ENCODE results near the gene CTPS1. TPM values are rescaled to one million over a fixed set of nuclear protein-coding genes. Genes with fewer than 3 reads are reported as not detected.

Gene CTPS1
- total RNA-seq, 1 donor from 2014 or later = 31.2 TPM

DNA sequence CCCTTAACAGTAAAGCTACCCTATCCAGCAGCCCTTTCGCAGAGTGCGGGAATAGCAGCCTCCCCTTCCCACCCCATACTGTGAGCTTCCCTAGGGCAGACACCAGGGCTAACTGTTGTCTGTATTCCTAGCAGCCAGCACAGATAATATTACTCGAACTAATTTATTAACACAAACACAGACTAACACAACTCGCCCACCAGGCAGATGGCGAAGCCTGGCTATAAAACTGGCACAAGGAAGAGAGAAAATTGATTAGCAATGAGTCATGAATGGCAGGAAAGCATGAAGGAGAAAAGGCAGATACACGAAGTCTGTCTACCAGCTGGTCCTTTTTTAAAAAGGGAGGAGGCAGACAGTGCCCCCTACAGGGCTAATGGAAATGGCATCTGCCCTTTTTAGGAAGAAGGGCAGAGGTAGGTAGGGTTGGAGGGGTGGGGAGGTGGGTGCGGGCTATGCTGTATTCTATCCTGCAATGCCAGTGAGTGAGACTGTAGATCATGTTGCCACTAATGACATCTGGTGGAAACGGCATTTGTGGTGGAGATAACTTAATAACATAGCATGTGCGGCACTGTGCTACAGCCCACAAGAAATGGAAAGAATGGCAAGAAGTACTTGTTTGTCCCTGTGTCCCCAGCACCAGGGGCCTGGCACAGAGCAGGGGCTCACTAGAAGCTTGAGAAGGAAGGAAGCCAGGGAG, 30.6 kb upstream of the CTPS1 start:
- Histone ChIP-seq H3K36me3 (no peaks in the 10 kb centered on the region), H3K4me1 (no peaks in the 10 kb centered on the region), H3K4me3 (no peak overlapping the region), H3K9me3 (no peaks in the 10 kb centered on the region), H3K27ac (no peak overlapping the region), H3K27me3 (no peaks in the 10 kb centered on the region)
- intact Hi-C loops (cut with DNase I) = loop anchor here (5.0 kb wide), 1 partner anchor 87 kb away; the partner anchor contains the start of gene CITED4
- TF ChIP-seq POLR2A (IDR thresholded peaks at IDR 0.05) (no peak), POLR2AphosphoS5 (IDR thresholded peaks at IDR 0.05; ENCODE audit: insufficient read depth in 1 of 2, low read depth in 1 of 2) (no peak)
- TF ChIP-seq, protein P1, sequence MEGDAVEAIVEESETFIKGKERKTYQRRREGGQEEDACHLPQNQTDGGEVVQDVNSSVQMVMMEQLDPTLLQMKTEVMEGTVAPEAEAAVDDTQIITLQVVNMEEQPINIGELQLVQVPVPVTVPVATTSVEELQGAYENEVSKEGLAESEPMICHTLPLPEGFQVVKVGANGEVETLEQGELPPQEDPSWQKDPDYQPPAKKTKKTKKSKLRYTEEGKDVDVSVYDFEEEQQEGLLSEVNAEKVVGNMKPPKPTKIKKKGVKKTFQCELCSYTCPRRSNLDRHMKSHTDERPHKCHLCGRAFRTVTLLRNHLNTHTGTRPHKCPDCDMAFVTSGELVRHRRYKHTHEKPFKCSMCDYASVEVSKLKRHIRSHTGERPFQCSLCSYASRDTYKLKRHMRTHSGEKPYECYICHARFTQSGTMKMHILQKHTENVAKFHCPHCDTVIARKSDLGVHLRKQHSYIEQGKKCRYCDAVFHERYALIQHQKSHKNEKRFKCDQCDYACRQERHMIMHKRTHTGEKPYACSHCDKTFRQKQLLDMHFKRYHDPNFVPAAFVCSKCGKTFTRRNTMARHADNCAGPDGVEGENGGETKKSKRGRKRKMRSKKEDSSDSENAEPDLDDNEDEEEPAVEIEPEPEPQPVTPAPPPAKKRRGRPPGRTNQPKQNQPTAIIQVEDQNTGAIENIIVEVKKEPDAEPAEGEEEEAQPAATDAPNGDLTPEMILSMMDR (IDR thresholded peaks at IDR 0.05) = no peak
- DNase-seq (ENCODE audit: extremely low spot score in 2 of 2) = no peak

DNA sequence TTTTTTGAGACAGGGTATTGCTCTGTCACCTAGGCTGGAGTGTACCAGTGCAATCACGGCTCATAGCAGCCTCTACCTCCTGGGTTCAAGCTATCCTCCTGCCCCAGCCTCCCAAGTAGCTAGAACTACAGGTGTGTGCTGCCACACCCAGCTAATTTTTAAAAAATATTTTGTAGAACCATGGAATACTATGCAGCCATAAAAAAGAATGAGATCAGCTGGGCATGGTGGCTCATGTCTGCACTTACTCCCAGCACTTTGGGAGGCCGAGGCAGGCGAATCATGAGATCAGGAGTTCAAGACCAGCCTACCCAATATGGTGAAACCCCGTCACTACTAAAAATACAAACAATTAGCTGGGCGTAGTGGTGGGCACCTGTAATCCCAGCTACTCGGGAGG, 29.9 kb upstream of the CTPS1 start:
- DNase-seq (ENCODE audit: extremely low spot score in 2 of 2) = no peak
- intact Hi-C loops (cut with DNase I) = loop anchor here (5.0 kb wide), 1 partner anchor 87 kb away; the partner anchor contains the start of gene CITED4
- TF ChIP-seq, protein P1 (IDR thresholded peaks at IDR 0.05) = no peak
- TF ChIP-seq POLR2A (IDR thresholded peaks at IDR 0.05) = no peak
- TF ChIP-seq POLR2AphosphoS5 (IDR thresholded peaks at IDR 0.05; ENCODE audit: insufficient read depth in 1 of 2, low read depth in 1 of 2) = no peak
- Histone ChIP-seq H3K9me3 (no peaks in the 10 kb centered on the region), H3K4me3 (no peak overlapping the region), H3K27ac (no peak overlapping the region), H3K27me3 (no peaks in the 10 kb centered on the region), H3K36me3 (no peaks in the 10 kb centered on the region), H3K4me1 (no peaks in the 10 kb centered on the region)

DNA sequence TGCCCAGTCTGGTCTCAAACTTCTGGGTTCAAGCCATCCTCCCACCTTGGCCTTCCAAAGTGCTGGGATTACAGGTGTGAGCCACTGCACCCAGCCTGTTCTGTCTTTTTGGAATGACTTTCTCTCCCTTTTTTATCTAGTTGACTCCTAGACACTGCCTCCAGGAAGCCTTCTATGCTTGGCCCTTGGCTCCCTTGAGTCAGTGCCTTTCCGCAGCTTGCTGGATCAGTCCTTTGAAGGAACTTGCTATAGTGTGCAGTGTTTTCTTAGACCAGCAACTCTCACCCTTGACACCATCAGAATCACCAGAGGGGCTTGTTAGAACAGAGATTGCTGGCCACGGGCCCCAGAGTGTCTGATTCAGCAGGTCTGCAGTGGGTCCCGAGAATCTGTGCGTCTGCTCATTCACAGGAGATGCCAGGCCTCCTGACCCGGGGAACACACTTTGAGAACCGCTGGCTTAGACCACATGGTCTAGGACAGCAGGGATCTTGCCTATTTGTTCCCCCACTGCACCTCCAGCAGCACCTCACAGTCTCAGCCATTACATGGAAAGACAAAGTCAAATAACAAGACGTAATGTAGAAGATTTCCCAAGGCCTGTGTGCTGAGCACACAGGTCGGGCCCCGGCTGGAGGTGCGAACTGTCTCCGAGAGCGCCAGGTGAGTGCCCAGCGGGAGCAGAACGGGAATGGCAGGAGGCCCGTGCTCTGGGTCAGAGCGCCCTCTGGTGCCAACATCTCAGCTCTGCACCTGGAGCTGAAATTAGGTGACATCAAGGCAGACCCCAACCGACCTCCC, 27.4 kb upstream of the CTPS1 start:
- no peaks in the 10 kb centered on the region for H3K9me3 ChIP-seq
- no peak for DNase-seq (ENCODE audit: extremely low spot score in 2 of 2)
- no peaks in the 10 kb centered on the region for H3K36me3 ChIP-seq
- H3K27me3 ChIP-seq = no peaks in the 10 kb centered on the region
- H3K27ac ChIP-seq = no peak overlapping the region
- no peak overlapping the region for H3K4me3 ChIP-seq
- intact Hi-C loops (cut with DNase I) = loop anchor here (10.0 kb wide), 1 partner anchor 107 kb away; no protein-coding TSS in a partner anchor
- no peak for TF ChIP-seq POLR2A (IDR thresholded peaks at IDR 0.05)
- TF ChIP-seq, protein P1 (IDR thresholded peaks at IDR 0.05) = peak; percentile 67 to 86 (median 85)
- no peaks in the 10 kb centered on the region for H3K4me1 ChIP-seq

DNA sequence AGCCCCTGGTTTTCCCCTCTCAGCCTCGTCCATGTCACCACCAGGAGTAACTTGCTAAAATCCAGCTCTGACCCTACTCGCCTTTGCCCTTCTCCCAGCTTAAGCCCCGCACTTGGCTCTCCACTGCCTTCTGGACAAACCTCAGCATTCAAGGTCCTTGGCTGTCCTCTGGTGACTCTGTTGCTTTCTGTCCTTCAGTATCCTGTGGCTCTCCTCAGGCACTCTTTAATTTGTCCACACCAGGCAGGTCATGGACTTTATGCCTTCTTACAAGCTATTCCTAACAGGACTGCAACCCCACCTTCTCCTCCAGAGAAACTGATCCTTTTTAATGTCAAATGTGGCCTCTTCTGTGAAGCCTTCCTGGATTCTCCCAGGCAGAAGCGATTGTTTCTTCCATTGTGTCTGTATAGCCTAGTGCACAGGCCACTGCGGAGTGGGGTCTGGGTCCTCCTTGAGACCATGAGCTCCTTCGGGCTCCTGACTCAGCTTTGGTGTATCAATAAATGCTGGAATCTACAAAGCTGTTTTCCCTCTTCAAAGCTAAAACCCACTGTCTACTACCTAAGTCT, 26.7 kb upstream of the CTPS1 start:
- Histone ChIP-seq H3K36me3 (no peaks in the 10 kb centered on the region), H3K4me3 (no peak overlapping the region), H3K4me1 (no peaks in the 10 kb centered on the region), H3K9me3 (no peaks in the 10 kb centered on the region), H3K27ac (no peak overlapping the region), H3K27me3 (no peaks in the 10 kb centered on the region)
- intact Hi-C loops (cut with DNase I) = loop anchor here (10.0 kb wide), 1 partner anchor 108 kb away; no protein-coding TSS in a partner anchor
- TF ChIP-seq, protein P1 (IDR thresholded peaks at IDR 0.05) = peak in 1 of 3 experiments; percentile 14
- TF ChIP-seq POLR2A (IDR thresholded peaks at IDR 0.05) (no peak), POLR2AphosphoS5 (IDR thresholded peaks at IDR 0.05; ENCODE audit: insufficient read depth in 1 of 2, low read depth in 1 of 2) (no peak)
- DNase-seq (ENCODE audit: extremely low spot score in 2 of 2) = no peak
